K562 (cell line): ENCODE measurements around the gene TBRG4.

Experiments used
- CTCF ChIP-seq, 3 experiments: IDR thresholded peaks in 2 of 3; conservative IDR thresholded peaks in 1 of 3; 2 replicates each; pipeline ENCODE4 v1.5.1; 2011 to 2012; ENCODE audit warnings: low read length in 3 of 3, mild to moderate bottlenecking in 3 of 3, control low read depth in 2 of 3, improper control_type of control experiment in 1 of 3, inconsistent platforms in 1 of 3, low read depth in 1 of 3, mixed read lengths in 1 of 3, moderate library complexity in 1 of 3; ENCODE audit not compliant: insufficient read depth in 2 of 3
- ETV5 ChIP-seq: sonication (generic); formaldehyde crosslinking; IDR thresholded peaks from 2 replicates; pipeline ENCODE4 v1.4.0; 2020; ENCODE audit warnings: low read depth, mild to moderate bottlenecking, missing genetic modification reagents
- MGA ChIP-seq: fragments of 450-650 bp; IDR thresholded peaks from 2 replicates; pipeline ENCODE4 v1.6.1; 2016; ENCODE audit warnings: mild to moderate bottlenecking, moderate library complexity
- NUFIP1 ChIP-seq: fragments of 450-650 bp; IDR thresholded peaks from 2 replicates; pipeline ENCODE4 v1.6.1; 2018; ENCODE audit not compliant: partially characterized antibody
- TAF1 ChIP-seq: IDR thresholded peaks from 2 replicates; pipeline ENCODE4 v1.6.1; 2011; ENCODE audit warnings: mild to moderate bottlenecking, low read length, moderate library complexity; ENCODE audit not compliant: insufficient read depth, control insufficient read depth, severe bottlenecking; ENCODE audit errors: extremely low read depth
- ZFP30 ChIP-seq: fragments of 250-450 bp; sonication (Bioruptor Pico); IDR thresholded peaks from 2 replicates; pipeline ENCODE4 v1.8.0; 2022; ENCODE audit warnings: moderate library complexity, mild to moderate bottlenecking, inconsistent platforms, borderline replicate concordance
- ZHX1 ChIP-seq: fragments of 150-350 bp; conservative IDR thresholded peaks from 2 replicates; pipeline ENCODE4 v1.6.1; 2014; ENCODE audit warnings: low read length
- TF ChIP-seq, protein P1 (sequence below): sonication (generic); formaldehyde crosslinking; IDR thresholded peaks from 2 replicates; pipeline ENCODE4 v1.9.0; 2022; ENCODE audit warnings: mild to moderate bottlenecking, missing genetic modification reagents
- TF ChIP-seq, protein P2 (sequence below): sonication (generic); formaldehyde crosslinking; IDR thresholded peaks from 2 replicates; pipeline ENCODE4 v1.8.1; 2023; ENCODE audit warnings: mild to moderate bottlenecking, missing genetic modification reagents

DNA sequence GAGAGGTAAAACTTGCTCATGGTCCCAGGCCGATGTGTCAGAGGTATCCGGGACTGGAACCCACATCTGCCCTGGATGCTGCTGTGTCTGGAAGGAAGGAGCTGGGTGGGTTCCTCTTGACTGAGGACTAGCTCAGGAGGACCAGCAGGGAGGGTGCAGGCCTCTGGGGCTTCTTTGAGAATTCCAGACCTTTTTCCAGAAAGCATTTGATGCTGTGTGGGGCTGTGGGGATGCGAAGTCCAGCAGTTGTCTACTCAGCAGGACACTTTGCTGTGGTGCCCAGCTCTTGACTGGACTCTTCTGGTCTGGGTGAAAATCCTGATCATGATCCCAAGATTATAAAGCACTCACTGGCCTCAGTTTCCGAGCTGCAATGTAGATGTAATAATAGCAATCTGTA, 47.8 kb upstream of the TBRG4 start:
- TF ChIP-seq, protein P1, sequence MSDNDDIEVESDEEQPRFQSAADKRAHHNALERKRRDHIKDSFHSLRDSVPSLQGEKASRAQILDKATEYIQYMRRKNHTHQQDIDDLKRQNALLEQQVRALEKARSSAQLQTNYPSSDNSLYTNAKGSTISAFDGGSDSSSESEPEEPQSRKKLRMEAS (CRISPR knock-in tag) = no peak
- TF ChIP-seq ZFP30 (CRISPR knock-in tag) = no peak
- no peak for TF ChIP-seq MGA
- TF ChIP-seq TAF1 = no peak
- no peak for TF ChIP-seq ETV5 (CRISPR knock-in tag)
- no peak for TF ChIP-seq CTCF (IDR thresholded peaks at IDR 0.05 in 2 of 3, conservative IDR thresholded peaks at IDR 0.05 in 1 of 3; ENCODE audit: insufficient read depth in 2 of 3, low read depth in 1 of 3, low read length in 3 of 3)
- TF ChIP-seq ZHX1 = no peak
- TF ChIP-seq, protein P2, sequence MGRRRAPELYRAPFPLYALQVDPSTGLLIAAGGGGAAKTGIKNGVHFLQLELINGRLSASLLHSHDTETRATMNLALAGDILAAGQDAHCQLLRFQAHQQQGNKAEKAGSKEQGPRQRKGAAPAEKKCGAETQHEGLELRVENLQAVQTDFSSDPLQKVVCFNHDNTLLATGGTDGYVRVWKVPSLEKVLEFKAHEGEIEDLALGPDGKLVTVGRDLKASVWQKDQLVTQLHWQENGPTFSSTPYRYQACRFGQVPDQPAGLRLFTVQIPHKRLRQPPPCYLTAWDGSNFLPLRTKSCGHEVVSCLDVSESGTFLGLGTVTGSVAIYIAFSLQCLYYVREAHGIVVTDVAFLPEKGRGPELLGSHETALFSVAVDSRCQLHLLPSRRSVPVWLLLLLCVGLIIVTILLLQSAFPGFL (CRISPR knock-in tag) = no peak
- TF ChIP-seq NUFIP1 = no peak
